K562 (cell line): ENCODE results near the gene A2ML1. TPM values are rescaled to one million over a fixed set of nuclear protein-coding genes. Genes with fewer than 3 reads are reported as not detected.

Source experiments
- ATAC-seq: fragments of 200-7000 bp; cut with Tn5 transposase; 3 replicates; pipeline ENCODE4 v1.9.1; 2020; ENCODE audit warnings: moderate library complexity
- BruUV-seq: library from RNA; stranded (reverse); fragments of 400-500 nt; replicated peaks from 2 replicates; lab custom pipeline; 2021; lab: Mats Ljungman, UMichigan
- CTCF ChIA-PET: fragments of 300-600 bp; formaldehyde crosslinking; extraction: SDS; loops from one replicate; lab custom pipeline; 2021; ENCODE audit warnings: low intra/inter-chr PET ratio; lab: Yijun Ruan, JAX
- POLR2A ChIA-PET: fragments of 300-600, 350-650 bp; sonication (Branson Sonifier 250); formaldehyde crosslinking; extraction: SDS; loops from one replicate; lab custom pipeline; 2021; ENCODE audit warnings: antibody characterized with exemption, inconsistent platforms; lab: Yijun Ruan, JAX
- DNase-seq, 4 experiments: peaks; one replicate each; pipeline versions ENCODE4 v3.0.0 to v3.0.0-alpha.2; 2011 to 2018; ENCODE audit warnings: low spot score in 3 of 4, mixed read lengths in 3 of 4; ENCODE audit errors: extremely low read depth in 1 of 4
- FAIRE-seq: peaks from 2 replicates; lab custom pipeline; 2011; peaks lifted over from hg19 to GRCh38; lab: Jason Lieb, UNC
- H2AFZ ChIP-seq: 2 replicates; pipeline ENCODE4 v1.6.0; 2011; ENCODE audit warnings: low read depth, low read length, control low read depth, inconsistent platforms
- H3K27ac ChIP-seq: fragments of 200-600 bp; 3 replicates; pipeline ENCODE4 v1.8.0; 2011; ENCODE audit warnings: low read depth, mild to moderate bottlenecking, control low read depth, inconsistent platforms, low read length, moderate library complexity, mixed read lengths; ENCODE audit errors: extremely low read depth
- H3K27me3 ChIP-seq, 2 experiments: fragments of 300-600 bp in 1 of 2; 2 replicates in 1 of 2; 3 replicates in 1 of 2; pipeline versions ENCODE4 v1.6.0 to v1.8.0; 2011; ENCODE audit warnings: inconsistent platforms in 2 of 2, low read length in 2 of 2, mild to moderate bottlenecking in 1 of 2, mixed read lengths in 1 of 2, moderate library complexity in 1 of 2; ENCODE audit not compliant: control insufficient read depth in 2 of 2, insufficient read depth in 2 of 2
- H3K36me3 ChIP-seq: fragments of 300-600 bp; 3 replicates; pipeline ENCODE4 v1.8.0; 2011; ENCODE audit warnings: mild to moderate bottlenecking, low read length, inconsistent platforms; ENCODE audit not compliant: control insufficient read depth, insufficient read depth
- H3K4me1 ChIP-seq, 2 experiments: fragments of 200-600 bp in 1 of 2; replicated peaks in 1 of 2; 2 replicates in 1 of 2; 3 replicates in 1 of 2; pipeline versions ENCODE4 v1.5.1 to v1.8.0; 2011; ENCODE audit warnings: inconsistent platforms in 2 of 2, low read length in 2 of 2, mild to moderate bottlenecking in 1 of 2, mixed read lengths in 1 of 2, moderate library complexity in 1 of 2; ENCODE audit not compliant: control insufficient read depth in 2 of 2, insufficient read depth in 2 of 2
- H3K4me2 ChIP-seq: 2 replicates; pipeline ENCODE4 v1.6.1; 2011; ENCODE audit warnings: low read length, control low read depth, inconsistent platforms, mixed read lengths; ENCODE audit not compliant: insufficient read depth
- H3K4me3 ChIP-seq: fragments of 200-600 bp; sonication (generic), shearing (Covaris generic); 2 replicates; pipeline ENCODE4 v1.5.1; 2016; ENCODE audit warnings: control low read depth, inconsistent platforms
- H3K79me2 ChIP-seq: fragments of 200-600 bp; 3 replicates; pipeline ENCODE4 v1.8.0; 2011; ENCODE audit warnings: low read length, inconsistent platforms; ENCODE audit not compliant: control insufficient read depth, insufficient read depth
- H3K9ac ChIP-seq, 2 experiments: 2 replicates each; pipeline versions ENCODE4 v1.6.0 to v1.6.1; 2011; ENCODE audit warnings: low read depth in 2 of 2, low read length in 2 of 2, control low read depth in 1 of 2, inconsistent platforms in 1 of 2, mild to moderate bottlenecking in 1 of 2, mixed read lengths in 1 of 2; ENCODE audit not compliant: insufficient read depth in 1 of 2
- H3K9me1 ChIP-seq: one replicate; pipeline ENCODE4 v1.6.0; 2011; ENCODE audit warnings: inconsistent platforms, mild to moderate bottlenecking, low read length, moderate library complexity; ENCODE audit not compliant: control insufficient read depth, insufficient read depth
- H3K9me3 ChIP-seq: replicated peaks from 2 replicates; pipeline ENCODE4 v1.5.1; 2011; ENCODE audit warnings: low read depth, low read length, inconsistent platforms; ENCODE audit not compliant: control insufficient read depth, insufficient read depth
- H4K20me1 ChIP-seq: replicated peaks from 2 replicates; pipeline ENCODE4 v1.6.1; 2011; ENCODE audit warnings: low read length, inconsistent platforms, mixed read lengths; ENCODE audit not compliant: control insufficient read depth, insufficient read depth
- BRD4 ChIP-seq: fragments of 200-600 bp; sonication (generic); IDR thresholded peaks from 2 replicates; pipeline ENCODE4 v1.6.1; 2017; ENCODE audit warnings: inconsistent platforms
- CBFA2T3 ChIP-seq: fragments of 450-650 bp; IDR thresholded peaks from 2 replicates; pipeline ENCODE4 v1.6.1; 2017
- NFE2 ChIP-seq: IDR thresholded peaks from 2 replicates; pipeline ENCODE4 v1.6.1; 2014; ENCODE audit warnings: antibody characterized with exemption, low read depth
- NFYB ChIP-seq: IDR thresholded peaks from 2 replicates; pipeline ENCODE4 v1.6.1; 2011; ENCODE audit warnings: mild to moderate bottlenecking, moderate library complexity; ENCODE audit not compliant: insufficient read length; ENCODE audit errors: extremely low read depth
- RBM14 ChIP-seq: fragments of 200-400 bp; formaldehyde crosslinking; IDR thresholded peaks from 2 replicates; pipeline ENCODE4 v1.6.1; 2018; ENCODE audit warnings: low read depth, mild to moderate bottlenecking, low read length, moderate library complexity, borderline replicate concordance; ENCODE audit not compliant: insufficient read depth
- ZFP36 ChIP-seq: fragments of 150-350 bp; IDR thresholded peaks from 2 replicates; pipeline ENCODE4 v1.6.1; 2018; ENCODE audit warnings: low read length, low read depth; ENCODE audit not compliant: partially characterized antibody
- WGBS: fragments of 100-300 bp; shearing (Covaris generic); methylation state at CpG from one replicate; pipeline ENCODE4 v1.1.6; 2016; ENCODE audit warnings: low coverage, mixed read lengths; ENCODE audit not compliant: insufficient coverage; ENCODE audit errors: missing lambda C conversion rate; 5-methylcytosine and 5-hydroxymethylcytosine counted together
- in situ Hi-C: fragments of 300-500 bp; cut with MboI; formaldehyde crosslinking; loops from 4 replicates; pipeline ENCODE4 v1.15.0; 2018; ENCODE audit warnings: inconsistent platforms, mixed read lengths
- intact Hi-C: fragments of 100-400 bp; cut with micrococcal nuclease; formaldehyde crosslinking; loops from 2 replicates; pipeline ENCODE4 v1.14.2; 2022
- polyA plus RNA-seq, 8 experiments: library from polyadenylated mRNA; depleted of rRNA in 4 of 8; stranded (reverse) in 5 of 8; unstranded in 3 of 8; fragments of >200 nt; fragmentation: Nextera tagmentation in 2 of 8; fragmentation: Illumina TruSeq in 1 of 8; extraction: Ambion mirVana in 2 of 8; extraction: Trizol in 1 of 8; gene quantifications; 2 replicates each; pipeline versions ENCODE4 v1.2.1 to v1.2.3, GENCODE V29; 2011 to 2014; ENCODE audit warnings: inconsistent platforms in 1 of 8, missing spikeins in 1 of 8
- total RNA-seq, 7 experiments: library from RNA; depleted of rRNA in 6 of 7; stranded (reverse); fragments of >200 nt in 6 of 7; fragmentation: Illumina TruSeq in 2 of 7; extraction: Trizol in 2 of 7; gene quantifications; 2 replicates each; pipeline versions ENCODE4 v1.2.1 to v1.2.3, GENCODE V29; 2011 to 2021; ENCODE audit warnings: low replicate concordance in 1 of 7

Gene A2ML1
- total and polyA plus RNA-seq, 9 of the 15 experiments (the other 6 are each of a cell fraction or from before 2014, with no cell fraction given): 0.04 to 0.47 (median 0.13) TPM

- no peaks in the 10 kb centered on the region for H3K27me3 ChIP-seq
- H3K27ac ChIP-seq: no peak overlapping the region
- no peaks in the 10 kb centered on the region for H3K9me3 ChIP-seq
- in situ Hi-C loops: no loop called here
- DNase-seq (peak in 1 of 4 experiments; percentile 12), ATAC-seq (no peak), FAIRE-seq (peak; percentile 11)
- H4K20me1 ChIP-seq: no peaks in the 10 kb centered on the region
- TF ChIP-seq NFE2: no peak
- TF ChIP-seq BRD4: no peak
- no peak for TF ChIP-seq RBM14
- no peak for TF ChIP-seq ZFP36
- no peak for TF ChIP-seq NFYB
- TF ChIP-seq CBFA2T3: peak; percentile 23; the same call in 1 of the 2 replicates
- POLR2A ChIA-PET: no interaction called here
- H3K4me3 ChIP-seq: no peak overlapping the region
- peaks cover 0 to 3% of the 10 kb centered on the region in 2 experiments; a peak in 3 of 5 replicates for H3K4me1 ChIP-seq
- CTCF ChIA-PET: no interaction called here
- H3K4me2 ChIP-seq: no peak overlapping the region
- WGBS: 80% methylated on average over 2 of the region's 2 CpGs
- H2AFZ ChIP-seq: no peak overlapping the region
- no peak overlapping the region for H3K9ac ChIP-seq
- intact Hi-C loops: loop anchor here (2.0 to 10.0 kb wide), 3 partner anchors 41 to 263 kb away; partner anchors contain the start of gene A2ML1
- BruUV-seq: no TSS peak
- H3K36me3 ChIP-seq: peaks cover 17% of the 10 kb centered on the region; the same call in 2 of the 3 replicates
- H3K79me2 ChIP-seq: no peaks in the 10 kb centered on the region
- H3K9me1 ChIP-seq: no peaks in the 10 kb centered on the region
Measured at GRCh38 chr12:8781381-8782127, 40.9 kb upstream of the A2ML1 start.
